GM18499 (cell line): ENCODE data around the gene KCNT1.

Experiments
- ATAC-seq: cut with Tn5 transposase; IDR thresholded peaks from one replicate; pipeline ENCODE4 v1.9.1; 2021; ENCODE audit warnings: moderate number of reproducible peaks; ENCODE audit not compliant: insufficient read depth, unreplicated experiment

Gene KCNT1

GRCh38 chr9:135761150-135761844, 59.3 kb downstream of the KCNT1 start:
- ATAC-seq = no peak

- no peak for ATAC-seq
Observed at GRCh38 chr9:135761845-135762168, 59.8 kb downstream of the KCNT1 start.

- no peak for ATAC-seq
Observed at GRCh38 chr9:135762921-135763320, 60.9 kb downstream of the KCNT1 start.

GRCh38 chr9:135763716-135764446, 61.9 kb downstream of the KCNT1 start:
- no peak for ATAC-seq

- ATAC-seq = no peak
Observed at GRCh38 chr9:135764731-135765130, 62.7 kb downstream of the KCNT1 start.

- ATAC-seq = no peak
Observed at GRCh38 chr9:135765416-135765815, 63.4 kb downstream of the KCNT1 start.

GRCh38 chr9:135766251-135766650, 64.3 kb downstream of the KCNT1 start:
- ATAC-seq = no peak

GRCh38 chr9:135766707-135767106, 64.7 kb downstream of the KCNT1 start:
- ATAC-seq = no peak

GRCh38 chr9:135768516-135769218, 66.7 kb downstream of the KCNT1 start:
- no peak for ATAC-seq

GRCh38 chr9:135769489-135770202, 67.7 kb downstream of the KCNT1 start:
- no peak for ATAC-seq

GRCh38 chr9:135770203-135770535, 68.2 kb downstream of the KCNT1 start:
- ATAC-seq = no peak

GRCh38 chr9:135770771-135771170, 68.8 kb downstream of the KCNT1 start:
- no peak for ATAC-seq

GRCh38 chr9:135771401-135772051, 69.5 kb downstream of the KCNT1 start:
- ATAC-seq = no peak

GRCh38 chr9:135772056-135772646, 70.2 kb downstream of the KCNT1 start:
- ATAC-seq = no peak

- no peak for ATAC-seq
Observed at GRCh38 chr9:135772702-135773493, 70.9 kb downstream of the KCNT1 start.

GRCh38 chr9:135773530-135774238, 71.7 kb downstream of the KCNT1 start:
- no peak for ATAC-seq

- no peak for ATAC-seq
Observed at GRCh38 chr9:135774239-135774747, 72.3 kb downstream of the KCNT1 start.

GRCh38 chr9:135774794-135775525, 73.0 kb downstream of the KCNT1 start:
- ATAC-seq = no peak
